SK-N-SH (cell line): ENCODE results near the gene OCA2. TPM values are rescaled to one million over a fixed set of nuclear protein-coding genes. Genes with fewer than 3 reads are reported as not detected.

Experiments used
- CTCF ChIA-PET: fragments of 300-600, 350-600 bp; formaldehyde crosslinking; extraction: SDS; loops from one replicate; lab custom pipeline; 2021; lab: Yijun Ruan, JAX
- POLR2A ChIA-PET: fragments of 350-600 bp; sonication (Branson Sonifier 250); formaldehyde crosslinking; extraction: SDS; loops from one replicate; lab custom pipeline; 2020; ENCODE audit warnings: antibody characterized with exemption, inconsistent platforms; lab: Yijun Ruan, JAX
- DNase-seq: peaks from one replicate; pipeline ENCODE4 v3.0.0; 2012
- H2AFZ ChIP-seq: fragments of 200-600 bp; sonication (generic); 2 replicates; pipeline ENCODE4 v1.8.1; 2016; ENCODE audit warnings: antibody characterized with exemption, mild to moderate bottlenecking, low read depth
- H3F3A ChIP-seq: fragments of 200-600 bp; sonication (generic); replicated peaks from 2 replicates; pipeline ENCODE3; 2016; ENCODE audit warnings: antibody characterized with exemption, mild to moderate bottlenecking; ENCODE audit not compliant: insufficient read depth
- H3K27ac ChIP-seq, 2 experiments: fragments of 200-500 bp in 1 of 2; fragments of 200-600 bp in 1 of 2; sonication (Bioruptor generic) in 1 of 2; sonication (generic), shearing (Covaris generic) in 1 of 2; 2 replicates each; pipeline versions ENCODE4 v1.5.1 to v1.6.1; 2014 to 2016; ENCODE audit warnings: low read depth in 2 of 2, inconsistent platforms in 1 of 2, low read length in 1 of 2, mild to moderate bottlenecking in 1 of 2, mixed read lengths in 1 of 2
- H3K27me3 ChIP-seq: fragments of 200-600 bp; sonication (generic), shearing (Covaris generic); 2 replicates; pipeline ENCODE4 v1.6.1; 2016; ENCODE audit warnings: mixed run types; ENCODE audit not compliant: insufficient read depth
- H3K36me3 ChIP-seq, 2 experiments: fragments of 200-500 bp in 1 of 2; fragments of 200-600 bp in 1 of 2; sonication (Bioruptor generic) in 1 of 2; sonication (generic) in 1 of 2; replicated peaks in 1 of 2; 2 replicates each; pipeline versions ENCODE3 to v1.5.1; 2014 to 2016; ENCODE audit warnings: low read length in 1 of 2, mild to moderate bottlenecking in 1 of 2; ENCODE audit not compliant: insufficient read depth in 2 of 2, control insufficient read depth in 1 of 2
- H3K4me1 ChIP-seq, 2 experiments: fragments of 200-500 bp in 1 of 2; fragments of 200-600 bp in 1 of 2; sonication (Bioruptor generic) in 1 of 2; sonication (generic), shearing (Covaris generic) in 1 of 2; 2 replicates each; pipeline versions ENCODE4 v1.5.1 to v1.6.1; 2014 to 2016; ENCODE audit warnings: low read depth in 1 of 2, low read length in 1 of 2, mixed run types in 1 of 2; ENCODE audit not compliant: insufficient read depth in 2 of 2, control insufficient read depth in 1 of 2
- H3K4me2 ChIP-seq: fragments of 200-600 bp; sonication (generic), shearing (Covaris generic); 2 replicates; pipeline ENCODE4 v1.6.1; 2017; ENCODE audit warnings: mixed run types
- H3K4me3 ChIP-seq, 2 experiments: fragments of 200-500 bp in 1 of 2; fragments of 200-600 bp in 1 of 2; sonication (Bioruptor generic) in 1 of 2; sonication (generic), shearing (Covaris generic) in 1 of 2; 2 replicates each; pipeline versions ENCODE4 v1.5.1 to v1.8.1; 2014 to 2016; ENCODE audit warnings: low read depth in 2 of 2, inconsistent platforms in 1 of 2, low read length in 1 of 2, mild to moderate bottlenecking in 1 of 2, mixed read lengths in 1 of 2, moderate library complexity in 1 of 2
- H3K79me2 ChIP-seq: fragments of 200-600 bp; sonication (generic); 2 replicates; pipeline ENCODE4 v1.8.1; 2017; ENCODE audit warnings: mild to moderate bottlenecking; ENCODE audit not compliant: insufficient read depth
- H3K9ac ChIP-seq: fragments of 200-600 bp; sonication (generic); 2 replicates; pipeline ENCODE4 v1.6.1; 2017; ENCODE audit warnings: mixed run types
- H3K9me2 ChIP-seq: fragments of 200-600 bp; sonication (generic); 2 replicates; pipeline ENCODE4 v1.6.1; 2017; ENCODE audit warnings: mixed run types
- H3K9me3 ChIP-seq: fragments of 200-600 bp; sonication (generic); 2 replicates; pipeline ENCODE4 v1.6.1; 2017; ENCODE audit warnings: mixed run types, mild to moderate bottlenecking, moderate library complexity
- H4K20me1 ChIP-seq: fragments of 200-600 bp; sonication (generic); 2 replicates; pipeline ENCODE4 v1.6.1; 2017; ENCODE audit warnings: mild to moderate bottlenecking, mixed run types; ENCODE audit not compliant: insufficient read depth
- CTCF ChIP-seq: fragments of 200-600 bp; sonication (generic); IDR thresholded peaks from 2 replicates; pipeline ENCODE4 v1.6.1; 2017; ENCODE audit warnings: antibody characterized with exemption, mild to moderate bottlenecking, moderate library complexity
- EZH2phosphoT487 ChIP-seq: fragments of 200-600 bp; sonication (generic); IDR thresholded peaks from 2 replicates; pipeline ENCODE4 v1.6.1; 2017; ENCODE audit warnings: low read depth, mixed run types, mild to moderate bottlenecking, antibody characterized with exemption, moderate library complexity, borderline replicate concordance
- GABPA ChIP-seq: IDR thresholded peaks from 2 replicates; pipeline ENCODE4 v1.4.0; 2012; ENCODE audit warnings: low read depth, mild to moderate bottlenecking
- JUND ChIP-seq: IDR thresholded peaks from 2 replicates; pipeline ENCODE4 v1.4.0; 2012
- MAX ChIP-seq: IDR thresholded peaks from 2 replicates; pipeline ENCODE4 v1.4.0; 2012; ENCODE audit warnings: low read depth
- MXI1 ChIP-seq: IDR thresholded peaks from 2 replicates; pipeline ENCODE4 v1.6.1; 2012; ENCODE audit warnings: mild to moderate bottlenecking, low read depth, low read length, improper control_type of control experiment
- NFIC ChIP-seq: IDR thresholded peaks from 2 replicates; pipeline ENCODE4 v1.4.0; 2012; ENCODE audit warnings: borderline replicate concordance
- RCOR1 ChIP-seq: fragments of 150-350 bp; IDR thresholded peaks from 2 replicates; pipeline ENCODE4 v1.6.1; 2017; ENCODE audit warnings: antibody characterized with exemption, low read length
- RFX5 ChIP-seq: IDR thresholded peaks from 2 replicates; pipeline ENCODE4 v1.6.1; 2012; ENCODE audit warnings: mild to moderate bottlenecking, improper control_type of control experiment, low read length
- RXRA ChIP-seq: IDR thresholded peaks from 2 replicates; pipeline ENCODE4 v1.4.0; 2012; ENCODE audit warnings: low read depth, mild to moderate bottlenecking, borderline replicate concordance
- SMC3 ChIP-seq: IDR thresholded peaks from 2 replicates; pipeline ENCODE4 v1.6.1; 2012; ENCODE audit warnings: low read depth, low read length, improper control_type of control experiment
- TAF1 ChIP-seq: IDR thresholded peaks from 2 replicates; pipeline ENCODE4 v1.6.1; 2012; ENCODE audit warnings: low read depth, mild to moderate bottlenecking, low read length, moderate library complexity, borderline replicate concordance
- TCF12 ChIP-seq: IDR thresholded peaks from 2 replicates; pipeline ENCODE4 v1.4.0; 2012
- USF2 ChIP-seq: fragments of 150-350 bp; IDR thresholded peaks from 2 replicates; pipeline ENCODE4 v1.6.1; 2017; ENCODE audit warnings: antibody characterized with exemption, low read length, low read depth, borderline replicate concordance
- YY1 ChIP-seq: IDR thresholded peaks from 2 replicates; pipeline ENCODE4 v1.4.0; 2012; ENCODE audit warnings: low read depth, mild to moderate bottlenecking
- ZBTB33 ChIP-seq: IDR thresholded peaks from 2 replicates; pipeline ENCODE4 v1.4.0; 2012; ENCODE audit warnings: low read depth, borderline replicate concordance
- polyA plus RNA-seq, 3 experiments: library from polyadenylated mRNA; depleted of rRNA; stranded (reverse); fragments of >200 nt; gene quantifications; 2 replicates each; pipeline ENCODE4 v1.2.3, GENCODE V29; 2012

OCA2 gene
- polyA plus RNA-seq, 1 of the 3 experiments (the other 2 are of a cell fraction) = 0.16 TPM

DNA sequence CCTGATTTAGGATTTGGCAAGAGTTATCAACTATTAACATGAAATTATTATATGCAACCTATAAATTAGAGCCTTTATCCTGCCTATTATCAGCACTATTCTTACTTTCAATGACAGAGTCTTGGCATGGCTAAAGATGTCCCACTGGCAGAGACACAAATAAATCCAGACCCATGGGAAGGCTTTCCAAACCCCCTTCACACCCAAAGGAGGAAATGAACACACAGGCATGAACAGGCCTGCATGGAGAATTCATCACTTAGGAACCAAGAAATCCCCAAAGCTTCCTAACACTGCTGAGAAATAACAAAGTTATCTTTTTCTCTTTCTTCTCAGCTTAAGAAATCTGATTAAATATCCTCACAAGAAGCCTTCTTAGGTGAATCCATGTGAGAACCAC is 213.9 kb downstream of the OCA2 start:
- ChIA-PET POLR2A (no interaction called here), CTCF (no interaction called here)
- DNase-seq = no peak
- no peaks in the 10 kb centered on the region for H3K4me1 ChIP-seq
- H3K27me3 ChIP-seq = no peaks in the 10 kb centered on the region
- H3K4me3 ChIP-seq = no peak overlapping the region
- H3K4me2 ChIP-seq = no peak overlapping the region
- no peaks in the 10 kb centered on the region for H3K36me3 ChIP-seq
- no peak overlapping the region for H3K27ac ChIP-seq
- H3K9me3 ChIP-seq = 0 out of 2 replicates have a peak, but pooled peaks cover 3% of the 10 kb centered on the region
- no peak overlapping the region for H2AFZ ChIP-seq
- no peaks in the 10 kb centered on the region for H3K79me2 ChIP-seq
- H3K9ac ChIP-seq = no peak overlapping the region
- no peaks in the 10 kb centered on the region for H4K20me1 ChIP-seq
- TF ChIP-seq YY1 (no peak), CTCF (no peak), EZH2phosphoT487 (no peak), MAX (no peak), USF2 (no peak), RCOR1 (no peak), TAF1 (no peak), JUND (no peak), RXRA (no peak), ZBTB33 (no peak), MXI1 (no peak), RFX5 (no peak), TCF12 (no peak), GABPA (no peak), NFIC (no peak), SMC3 (no peak)
- TF ChIP-seq, all 33 proteins: peak for 0
- Histone ChIP-seq H3K9me2 (no peaks in the 10 kb centered on the region), H3F3A (no peaks in the 10 kb centered on the region)
